Tibial nerve (tissue), 4 donors: ENCODE results near the gene TBC1D22A.

ENCODE experiments used
- EP300 ChIP-seq, 2 donors: sonication (generic); formaldehyde crosslinking; IDR thresholded peaks; one replicate each; pipeline ENCODE4 v1.6.1; 2017; ENCODE audit warnings: antibody characterized with exemption in 2 of 2, mild to moderate bottlenecking in 1 of 2
- TF ChIP-seq, protein P1 (sequence below), 5 experiments: fragments of 200-600 bp in 3 of 5; fragments of 450-650 bp in 2 of 5; sonication (generic) in 3 of 5; IDR thresholded peaks; one replicate each; pipeline ENCODE4 v1.5.1; 2016 to 2019; ENCODE audit warnings: antibody characterized with exemption in 5 of 5, mild to moderate bottlenecking in 3 of 5, moderate library complexity in 2 of 5

DNA sequence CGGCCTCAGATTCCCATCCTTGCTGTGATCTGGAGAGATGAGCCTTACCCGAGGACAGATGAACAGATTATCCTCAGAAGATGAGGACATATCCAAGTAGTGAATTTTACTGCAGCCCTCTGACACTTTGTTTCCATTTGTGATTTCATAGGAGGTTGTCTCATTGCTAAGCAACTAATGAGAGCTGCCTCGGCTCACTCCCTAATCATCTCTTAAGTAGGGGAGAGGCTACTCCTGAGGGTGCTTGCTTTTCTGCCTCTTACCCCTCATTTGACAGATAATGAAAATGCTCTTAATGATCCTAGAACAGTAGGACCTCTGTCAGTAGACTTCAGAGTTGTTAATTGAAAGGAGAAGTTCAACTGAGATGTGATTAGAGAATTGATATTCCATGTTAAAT lies 150.9 kb downstream of the TBC1D22A start:
- TF ChIP-seq, protein P1, sequence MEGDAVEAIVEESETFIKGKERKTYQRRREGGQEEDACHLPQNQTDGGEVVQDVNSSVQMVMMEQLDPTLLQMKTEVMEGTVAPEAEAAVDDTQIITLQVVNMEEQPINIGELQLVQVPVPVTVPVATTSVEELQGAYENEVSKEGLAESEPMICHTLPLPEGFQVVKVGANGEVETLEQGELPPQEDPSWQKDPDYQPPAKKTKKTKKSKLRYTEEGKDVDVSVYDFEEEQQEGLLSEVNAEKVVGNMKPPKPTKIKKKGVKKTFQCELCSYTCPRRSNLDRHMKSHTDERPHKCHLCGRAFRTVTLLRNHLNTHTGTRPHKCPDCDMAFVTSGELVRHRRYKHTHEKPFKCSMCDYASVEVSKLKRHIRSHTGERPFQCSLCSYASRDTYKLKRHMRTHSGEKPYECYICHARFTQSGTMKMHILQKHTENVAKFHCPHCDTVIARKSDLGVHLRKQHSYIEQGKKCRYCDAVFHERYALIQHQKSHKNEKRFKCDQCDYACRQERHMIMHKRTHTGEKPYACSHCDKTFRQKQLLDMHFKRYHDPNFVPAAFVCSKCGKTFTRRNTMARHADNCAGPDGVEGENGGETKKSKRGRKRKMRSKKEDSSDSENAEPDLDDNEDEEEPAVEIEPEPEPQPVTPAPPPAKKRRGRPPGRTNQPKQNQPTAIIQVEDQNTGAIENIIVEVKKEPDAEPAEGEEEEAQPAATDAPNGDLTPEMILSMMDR (IDR thresholded peaks at IDR 0.05): no peak
- TF ChIP-seq EP300 (IDR thresholded peaks at IDR 0.05): no peak
